H9 (cell line): ENCODE measurements around the gene PTCSC3. TPM values are rescaled to one million over a fixed set of nuclear protein-coding genes. Genes with fewer than 3 reads are reported as not detected.

Experiments used
- DNase-seq: peaks from one replicate; pipeline ENCODE4 v3.0.0-alpha.2; 2017
- H2AFZ ChIP-seq: one replicate; pipeline ENCODE4 v1.6.1; 2013; ENCODE audit warnings: mild to moderate bottlenecking, low read length, control low read depth, moderate library complexity
- H2AK5ac ChIP-seq: 2 replicates; pipeline ENCODE4 v1.6.1; 2013; ENCODE audit warnings: low read length, control low read depth, mixed read lengths; ENCODE audit not compliant: insufficient read length
- H2BK120ac ChIP-seq: one replicate; pipeline ENCODE4 v1.6.1; 2013; ENCODE audit warnings: low read depth, mild to moderate bottlenecking, low read length, control low read depth, inconsistent platforms; ENCODE audit not compliant: poor library complexity, severe bottlenecking
- H2BK12ac ChIP-seq: 2 replicates; pipeline ENCODE4 v1.6.1; 2013; ENCODE audit warnings: low read length, control low read depth, mixed read lengths, low read depth; ENCODE audit not compliant: insufficient read length
- H2BK15ac ChIP-seq: 2 replicates; pipeline ENCODE4 v1.6.1; 2013; ENCODE audit warnings: low read depth, low read length, control low read depth
- H2BK20ac ChIP-seq: one replicate; pipeline ENCODE4 v1.6.1; 2013; ENCODE audit warnings: low read depth, mild to moderate bottlenecking, low read length, control low read depth, inconsistent platforms; ENCODE audit not compliant: poor library complexity, severe bottlenecking
- H2BK5ac ChIP-seq: 2 replicates; pipeline ENCODE4 v1.6.1; 2013; ENCODE audit warnings: low read length, control low read depth, mixed read lengths; ENCODE audit not compliant: insufficient read length
- H3K14ac ChIP-seq: 2 replicates; pipeline ENCODE4 v1.6.1; 2013; ENCODE audit warnings: low read length, control low read depth; ENCODE audit not compliant: insufficient read depth
- H3K18ac ChIP-seq: 2 replicates; pipeline ENCODE4 v1.6.1; 2013; ENCODE audit warnings: low read depth, mild to moderate bottlenecking, mixed read lengths, low read length, control low read depth; ENCODE audit not compliant: insufficient read length
- H3K23ac ChIP-seq: 2 replicates; pipeline ENCODE4 v1.6.1; 2013; ENCODE audit warnings: low read length, control low read depth, mixed read lengths, low read depth; ENCODE audit not compliant: insufficient read length
- H3K23me2 ChIP-seq: 2 replicates; pipeline ENCODE4 v1.6.1; 2013; ENCODE audit warnings: low read depth, mild to moderate bottlenecking, mixed read lengths, low read length, control low read depth; ENCODE audit not compliant: insufficient read length, poor library complexity, severe bottlenecking
- H3K27ac ChIP-seq: 2 replicates; pipeline ENCODE4 v1.5.1; 2013; ENCODE audit warnings: low read length, control low read depth, mixed read lengths, low read depth; ENCODE audit not compliant: insufficient read length
- H3K27me3 ChIP-seq: 2 replicates; pipeline ENCODE4 v1.6.1; 2013; ENCODE audit warnings: low read length, control low read depth, inconsistent platforms; ENCODE audit not compliant: insufficient read depth
- H3K4ac ChIP-seq: 2 replicates; pipeline ENCODE4 v1.6.1; 2013; ENCODE audit warnings: low read depth, mild to moderate bottlenecking, control low read depth, inconsistent platforms, low read length, moderate library complexity
- H3K4me1 ChIP-seq: 2 replicates; pipeline ENCODE4 v1.6.1; 2013; ENCODE audit warnings: low read length, control low read depth, inconsistent platforms; ENCODE audit not compliant: insufficient read depth
- H3K4me2 ChIP-seq: 2 replicates; pipeline ENCODE4 v1.6.1; 2013; ENCODE audit warnings: low read length, control low read depth, mixed read lengths; ENCODE audit not compliant: insufficient read length, insufficient read depth
- H3K56ac ChIP-seq: 2 replicates; pipeline ENCODE4 v1.6.1; 2013; ENCODE audit warnings: low read depth, mild to moderate bottlenecking, mixed read lengths, low read length, control low read depth; ENCODE audit not compliant: insufficient read length
- H3K79me1 ChIP-seq: 2 replicates; pipeline ENCODE4 v1.6.1; 2013; ENCODE audit warnings: low read depth, mild to moderate bottlenecking, moderate library complexity, low read length, control low read depth, inconsistent platforms; ENCODE audit not compliant: insufficient read depth, poor library complexity, severe bottlenecking
- H3K79me2 ChIP-seq: 2 replicates; pipeline ENCODE4 v1.6.1; 2013; ENCODE audit warnings: low read length, control low read depth, inconsistent platforms; ENCODE audit not compliant: insufficient read depth
- H3K9ac ChIP-seq: 2 replicates; pipeline ENCODE4 v1.6.1; 2013; ENCODE audit warnings: low read length, control low read depth, mixed read lengths; ENCODE audit not compliant: insufficient read length; ENCODE audit errors: extremely low read depth
- H3K9me3 ChIP-seq: one replicate; pipeline ENCODE4 v1.6.1; 2013; ENCODE audit warnings: low read depth, low read length, inconsistent platforms; ENCODE audit not compliant: control insufficient read depth
- H3T11ph ChIP-seq: one replicate; pipeline ENCODE4 v1.6.1; 2013; ENCODE audit warnings: mild to moderate bottlenecking, low read length, control low read depth, inconsistent platforms
- H4K20me1 ChIP-seq: one replicate; pipeline ENCODE4 v1.6.1; 2013; ENCODE audit not compliant: control insufficient read depth, insufficient read length, insufficient read depth
- H4K5ac ChIP-seq: 2 replicates; pipeline ENCODE4 v1.6.1; 2013; ENCODE audit warnings: low read depth, mild to moderate bottlenecking, mixed read lengths, low read length, control low read depth; ENCODE audit not compliant: insufficient read length
- H4K8ac ChIP-seq: replicated peaks from 2 replicates; pipeline ENCODE4 v1.6.1; 2013; ENCODE audit warnings: low read length, control low read depth, mixed read lengths, low read depth; ENCODE audit not compliant: insufficient read length
- H4K91ac ChIP-seq: 2 replicates; pipeline ENCODE4 v1.6.1; 2013; ENCODE audit warnings: low read depth, mild to moderate bottlenecking, moderate library complexity, mixed read lengths, low read length, control low read depth; ENCODE audit not compliant: insufficient read length
- H3K27ac Mint-ChIP-seq, 3 experiments: 2 replicates in 2 of 3; 3 replicates in 1 of 3; pipeline ENCODE4 v1.8.0; 2020 to 2021; ENCODE audit warnings: mixed read lengths in 3 of 3, mild to moderate bottlenecking in 1 of 3, moderate library complexity in 1 of 3
- H3K27me3 Mint-ChIP-seq: 2 replicates; pipeline ENCODE4 v1.8.0; 2021; ENCODE audit warnings: low read depth, mild to moderate bottlenecking, moderate library complexity, mixed read lengths
- H3K36me3 Mint-ChIP-seq, 3 experiments: 2 replicates in 2 of 3; 3 replicates in 1 of 3; pipeline ENCODE4 v1.8.0; 2020 to 2021; ENCODE audit warnings: low read depth in 3 of 3, mixed read lengths in 3 of 3; ENCODE audit not compliant: insufficient read depth in 1 of 3
- H3K4me1 Mint-ChIP-seq, 2 experiments: 2 replicates each; pipeline ENCODE4 v1.8.0; 2020; ENCODE audit warnings: mixed read lengths in 2 of 2
- H3K4me3 Mint-ChIP-seq, 2 experiments: 2 replicates in 1 of 2; 3 replicates in 1 of 2; pipeline ENCODE4 v1.8.0; 2020 to 2021; ENCODE audit warnings: mild to moderate bottlenecking in 2 of 2, mixed read lengths in 2 of 2, moderate library complexity in 1 of 2
- H3K9me3 Mint-ChIP-seq, 2 experiments: 2 replicates in 1 of 2; 3 replicates in 1 of 2; pipeline ENCODE4 v1.8.0; 2020; ENCODE audit warnings: mild to moderate bottlenecking in 2 of 2, mixed read lengths in 2 of 2, moderate library complexity in 1 of 2
- CTCF ChIP-seq: fragments of 200-600 bp; sonication (generic); conservative IDR thresholded peaks from 3 replicates; pipeline ENCODE4 v1.8.0; 2021; ENCODE audit warnings: antibody characterized with exemption, mild to moderate bottlenecking
- WGBS: extraction: QIAGEN DNeasy Blood & Tissue Kit; methylation state at CpG from one replicate; pipeline ENCODE4 v1.1.7; 2013; ENCODE audit warnings: missing lambda C conversion rate, low lambda C conversion rate, mixed read lengths; ENCODE audit not compliant: insufficient read length; ENCODE audit errors: extremely low coverage; 5-methylcytosine and 5-hydroxymethylcytosine counted together
- total RNA-seq: library from RNA; stranded (reverse); gene quantifications from 2 replicates; pipeline ENCODE4 v1.2.1, GENCODE V29; 2021

Gene PTCSC3
- total RNA-seq, 1 experiment from 2014 or later, result not detected

- no peak for TF ChIP-seq CTCF
- H4K5ac ChIP-seq, result no peak overlapping the region
These were observed 81.6 kb downstream of the PTCSC3 start for GRCh38 chr14:36094963-36095362.

More at GRCh38 chr14:36094963-36095362, 81.6 kb downstream of the PTCSC3 start:
- Histone ChIP-seq H3K56ac (no peak overlapping the region), H2BK12ac (no peak overlapping the region), H3K18ac (no peak overlapping the region), H4K91ac (no peak overlapping the region), H3K4me1 (no peaks in the 10 kb centered on the region), H2BK5ac (no peak overlapping the region), H3K4me2 (no peak overlapping the region), H2BK20ac (no peak overlapping the region), H4K20me1 (no peaks in the 10 kb centered on the region), H2BK15ac (no peak overlapping the region), H2AFZ (peak overlapping the region; percentile 23), H3K14ac (no peak overlapping the region), H2BK120ac (no peak overlapping the region), H3K79me2 (no peaks in the 10 kb centered on the region), H4K8ac (no peak overlapping the region), H3K27ac (no peak overlapping the region), H3K23ac (no peak overlapping the region), H3K23me2 (no peaks in the 10 kb centered on the region), H3K9ac (no peak overlapping the region), H3K9me3 (no peaks in the 10 kb centered on the region), H3T11ph (no peak overlapping the region), H2AK5ac (no peak overlapping the region), H3K4ac (no peak overlapping the region), H3K27me3 (no peaks in the 10 kb centered on the region), H3K79me1 (no peaks in the 10 kb centered on the region)
- no CpG with 5 or more reads among the region's 4 CpGs for WGBS
- Mint-ChIP-seq H3K9me3 (no peaks in the 10 kb centered on the region), H3K4me3 (no peak overlapping the region), H3K27me3 (peaks cover 3% of the 10 kb centered on the region; the same call in 1 of the 2 replicates), H3K4me1 (peaks cover 0 to 13% of the 10 kb centered on the region in 2 experiments; a peak in 1 of 4 replicates), H3K27ac (no peak overlapping the region), H3K36me3 (no peaks in the 10 kb centered on the region)
- no peak for DNase-seq
